ENCODE data around the gene B3GNT3.

Gene B3GNT3, protein sequence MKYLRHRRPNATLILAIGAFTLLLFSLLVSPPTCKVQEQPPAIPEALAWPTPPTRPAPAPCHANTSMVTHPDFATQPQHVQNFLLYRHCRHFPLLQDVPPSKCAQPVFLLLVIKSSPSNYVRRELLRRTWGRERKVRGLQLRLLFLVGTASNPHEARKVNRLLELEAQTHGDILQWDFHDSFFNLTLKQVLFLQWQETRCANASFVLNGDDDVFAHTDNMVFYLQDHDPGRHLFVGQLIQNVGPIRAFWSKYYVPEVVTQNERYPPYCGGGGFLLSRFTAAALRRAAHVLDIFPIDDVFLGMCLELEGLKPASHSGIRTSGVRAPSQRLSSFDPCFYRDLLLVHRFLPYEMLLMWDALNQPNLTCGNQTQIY

DNA sequence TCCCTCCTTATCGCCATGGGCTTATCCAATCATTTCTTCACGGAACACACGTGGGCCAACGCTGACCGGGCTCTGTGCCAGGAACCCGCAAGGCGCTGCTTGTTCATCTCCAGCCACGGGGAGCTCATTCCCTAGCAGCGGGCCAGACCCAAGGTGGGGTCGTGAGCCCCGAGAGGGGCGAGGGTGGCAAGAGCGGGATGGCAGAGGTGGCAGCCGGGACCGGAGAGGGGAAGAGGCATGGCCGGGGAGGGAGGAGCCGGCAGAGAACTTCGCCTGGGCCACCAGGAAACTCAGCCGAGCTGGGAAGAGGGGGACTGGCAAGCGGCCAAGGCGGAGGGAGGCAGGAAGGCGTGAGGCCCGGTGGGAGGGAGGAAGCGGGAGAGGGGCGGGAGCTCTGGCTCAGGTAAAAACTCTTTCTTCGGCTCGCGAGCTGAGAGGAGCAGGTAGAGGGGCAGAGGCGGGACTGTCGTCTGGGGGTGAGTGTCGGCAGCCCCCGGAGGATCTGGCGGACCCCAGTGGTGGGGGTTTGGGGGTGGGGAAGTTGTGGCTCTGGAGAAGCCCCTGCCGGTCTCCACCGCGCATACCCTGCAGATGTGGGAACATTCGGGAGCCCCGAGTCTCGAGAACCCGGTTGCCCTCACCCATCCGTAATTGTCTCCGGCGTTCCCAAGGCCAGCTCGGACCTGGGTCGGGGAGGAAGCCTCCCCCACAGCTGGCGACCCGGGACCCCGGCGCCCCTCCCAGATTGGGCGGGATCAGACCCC lies at the start of gene B3GNT3:
B3GNT3 (plus strand) TSS at position 408 of the 764 bp plus-strand sequence. CDS start 12,670 bp downstream, outside the sequence.
- H3K4me3 ChIP-seq (ENCODE audit: low read depth, low read length), result no peak within 1 kb of the TSS
- DNase-seq (ENCODE audit: low read depth), result no peak
- TF ChIP-seq, protein P1, sequence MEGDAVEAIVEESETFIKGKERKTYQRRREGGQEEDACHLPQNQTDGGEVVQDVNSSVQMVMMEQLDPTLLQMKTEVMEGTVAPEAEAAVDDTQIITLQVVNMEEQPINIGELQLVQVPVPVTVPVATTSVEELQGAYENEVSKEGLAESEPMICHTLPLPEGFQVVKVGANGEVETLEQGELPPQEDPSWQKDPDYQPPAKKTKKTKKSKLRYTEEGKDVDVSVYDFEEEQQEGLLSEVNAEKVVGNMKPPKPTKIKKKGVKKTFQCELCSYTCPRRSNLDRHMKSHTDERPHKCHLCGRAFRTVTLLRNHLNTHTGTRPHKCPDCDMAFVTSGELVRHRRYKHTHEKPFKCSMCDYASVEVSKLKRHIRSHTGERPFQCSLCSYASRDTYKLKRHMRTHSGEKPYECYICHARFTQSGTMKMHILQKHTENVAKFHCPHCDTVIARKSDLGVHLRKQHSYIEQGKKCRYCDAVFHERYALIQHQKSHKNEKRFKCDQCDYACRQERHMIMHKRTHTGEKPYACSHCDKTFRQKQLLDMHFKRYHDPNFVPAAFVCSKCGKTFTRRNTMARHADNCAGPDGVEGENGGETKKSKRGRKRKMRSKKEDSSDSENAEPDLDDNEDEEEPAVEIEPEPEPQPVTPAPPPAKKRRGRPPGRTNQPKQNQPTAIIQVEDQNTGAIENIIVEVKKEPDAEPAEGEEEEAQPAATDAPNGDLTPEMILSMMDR (IDR thresholded peaks at IDR 0.05; ENCODE audit: insufficient read depth, low read depth, low read length, missing control alignments), result no peak

DNA sequence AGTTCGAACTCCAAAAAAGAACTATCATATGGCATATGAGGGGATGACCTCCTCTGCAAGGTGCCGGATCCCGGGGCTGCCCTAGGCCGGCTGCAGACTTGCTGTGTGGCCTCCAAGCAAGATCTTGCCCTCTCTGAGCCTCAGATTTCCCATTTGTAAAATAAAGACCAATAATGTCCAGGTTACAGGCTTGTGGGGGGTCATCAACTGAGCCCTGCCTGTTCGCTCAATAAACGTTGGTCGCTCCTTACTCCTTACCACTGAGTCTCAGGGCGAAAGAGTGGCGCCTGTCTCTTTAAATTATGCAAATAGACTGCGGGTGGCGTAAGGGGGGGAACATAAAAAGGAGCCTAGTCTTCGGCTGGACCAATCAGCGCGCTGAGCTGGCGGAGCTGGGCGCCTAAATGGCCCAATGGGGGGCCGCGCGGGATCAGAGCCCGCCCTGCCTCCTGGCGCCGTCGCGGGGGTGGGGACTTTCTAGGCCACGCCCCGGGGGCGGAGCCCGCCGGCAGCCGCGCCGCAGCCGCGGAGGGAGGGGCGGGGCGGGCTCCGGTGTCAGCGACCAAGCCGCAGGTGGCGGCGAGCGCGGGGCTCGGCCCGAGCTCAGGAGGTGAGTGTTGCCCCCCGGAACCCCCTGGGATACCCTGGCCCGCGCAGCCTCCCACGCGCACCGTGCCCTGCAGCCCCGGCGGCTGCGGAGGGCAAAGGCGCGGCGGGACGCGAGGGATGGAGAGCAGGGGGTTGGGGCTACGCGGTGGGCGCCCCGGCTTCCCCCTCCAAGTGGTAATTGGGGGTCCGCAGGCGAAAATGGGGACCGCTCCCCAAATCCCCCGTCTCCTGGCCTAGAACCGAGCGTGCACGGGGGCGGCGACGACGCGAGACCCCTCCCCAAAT lies 47.5 kb upstream of the B3GNT3 start:
- TF ChIP-seq, protein P1 (IDR thresholded peaks at IDR 0.05; ENCODE audit: insufficient read depth, low read depth, low read length, missing control alignments), result no peak
- DNase-seq (ENCODE audit: low read depth), result peak; percentile 98

DNA sequence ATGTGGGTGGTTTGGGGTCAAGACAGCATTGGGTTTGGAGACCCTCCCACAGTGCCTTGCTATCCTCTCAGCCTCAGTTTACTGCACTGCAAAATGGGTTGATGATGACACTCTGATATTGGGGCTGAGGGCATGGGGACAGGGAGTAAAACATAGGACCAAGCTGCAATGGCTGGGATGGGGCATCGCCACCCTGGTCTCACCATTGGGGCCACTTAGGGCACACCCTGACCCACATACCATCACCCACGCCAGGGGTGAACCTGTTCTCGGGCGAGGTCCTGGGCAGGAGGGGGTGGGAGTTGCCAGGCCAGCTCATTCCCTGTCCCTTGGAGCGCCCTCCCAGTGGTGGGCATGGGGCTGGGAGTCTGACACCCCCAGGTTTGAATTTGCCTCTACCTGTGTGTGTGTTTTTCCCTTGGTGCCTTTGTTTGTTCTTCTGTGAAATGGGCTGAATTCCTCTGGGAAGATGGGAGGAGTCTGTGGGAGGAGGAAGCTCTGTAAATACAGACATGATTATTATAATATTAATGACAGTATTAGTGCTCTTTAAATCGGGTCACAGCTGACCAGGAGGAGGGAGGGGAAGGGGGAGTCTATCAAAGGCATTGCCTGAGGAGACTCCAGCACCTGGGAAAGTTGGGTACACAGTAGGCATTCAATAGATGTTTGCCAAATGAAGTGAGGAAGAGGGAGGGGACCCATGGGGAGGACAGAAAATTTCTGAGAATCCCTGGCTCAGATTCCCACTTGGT lies 45.9 kb upstream of the B3GNT3 start:
- no peak overlapping the region for H3K4me3 ChIP-seq (ENCODE audit: low read depth, low read length)
- no peak for DNase-seq (ENCODE audit: low read depth)
- TF ChIP-seq, protein P1 (IDR thresholded peaks at IDR 0.05; ENCODE audit: insufficient read depth, low read depth, low read length, missing control alignments), result no peak

More for the DNA sequence above, 47.5 kb upstream of the B3GNT3 start:
- H3K4me3 ChIP-seq (ENCODE audit: low read depth, low read length), result peak overlapping the region; percentile 62

DNA sequence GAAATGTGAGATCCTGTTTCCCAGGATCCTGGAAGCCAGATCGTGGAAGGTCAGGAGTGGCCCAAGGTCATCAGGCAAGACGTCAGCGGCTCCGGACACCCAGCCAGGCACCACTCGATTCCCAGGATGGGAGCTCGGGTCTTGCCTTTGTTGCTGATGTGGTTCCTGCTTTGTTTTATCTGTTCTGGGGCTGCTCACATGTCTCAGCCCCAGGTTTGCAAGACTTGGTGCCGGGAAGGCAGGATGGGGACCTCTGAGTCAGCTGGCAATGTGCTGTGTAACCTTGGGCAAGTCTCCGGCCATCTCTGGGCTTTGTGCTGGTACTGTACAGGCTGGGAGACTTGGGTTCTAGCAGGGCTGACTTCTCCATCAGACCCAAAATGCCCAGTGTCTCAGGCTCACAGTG lies 45.0 kb upstream of the B3GNT3 start:
- H3K4me3 ChIP-seq (ENCODE audit: low read depth, low read length), result peak overlapping the region; percentile 86
- TF ChIP-seq, protein P1 (IDR thresholded peaks at IDR 0.05; ENCODE audit: insufficient read depth, low read depth, low read length, missing control alignments), result no peak
- DNase-seq (ENCODE audit: low read depth), result no peak

DNA sequence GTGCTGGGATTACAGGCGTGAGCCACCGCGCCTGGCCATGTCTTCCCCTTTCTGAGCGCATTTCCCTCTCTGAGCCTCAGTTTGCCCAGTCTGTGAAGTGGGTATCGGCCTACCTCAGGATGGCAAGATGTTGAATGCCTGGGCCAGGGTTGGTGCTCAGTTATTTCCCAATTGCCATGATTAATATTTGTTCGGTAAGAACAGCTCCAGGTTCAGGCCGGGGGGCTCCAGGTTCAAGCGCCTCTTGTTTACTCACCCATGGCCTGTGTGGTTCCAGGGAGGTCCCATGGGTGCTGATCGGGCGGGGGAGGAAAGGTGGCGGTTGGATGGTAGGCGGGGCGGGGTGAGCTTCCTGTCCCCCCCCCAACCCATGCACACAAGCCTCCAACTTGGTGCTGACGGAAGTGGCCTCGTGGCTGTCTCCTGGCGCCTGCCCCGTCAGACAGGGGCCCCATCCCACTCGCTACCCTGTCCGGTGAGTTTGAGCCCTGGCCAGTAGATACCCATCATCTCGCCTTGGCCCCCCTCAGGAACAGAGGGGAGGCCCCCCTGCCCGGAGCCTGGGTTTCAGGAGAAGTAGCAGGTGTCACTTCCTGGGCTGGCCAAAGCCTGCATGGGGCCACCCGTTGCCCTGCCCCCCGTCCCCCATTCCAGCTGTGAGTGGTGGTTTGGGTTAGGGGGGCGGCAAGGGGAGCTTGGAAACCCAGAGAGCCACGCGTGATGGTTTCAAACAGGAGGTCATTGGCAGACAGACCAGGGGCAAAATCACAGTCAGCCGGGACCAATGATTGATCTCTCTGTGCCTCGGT lies 43.6 kb upstream of the B3GNT3 start, which contains the start of gene FCHO1:
FCHO1 (plus strand) TSS at position 375 of the 809 bp plus-strand sequence. CDS start 3,688 bp downstream, outside the sequence.
- peak within 1 kb of the TSS; percentile 86 for H3K4me3 ChIP-seq (ENCODE audit: low read depth, low read length)
- TF ChIP-seq, protein P1 (IDR thresholded peaks at IDR 0.05; ENCODE audit: insufficient read depth, low read depth, low read length, missing control alignments), result no peak
- peak; percentile 96 for DNase-seq (ENCODE audit: low read depth)
